Measurements from ENCODE around the gene FLAD1. TPM values are rescaled to one million over a fixed set of nuclear protein-coding genes. Genes with fewer than 3 reads are reported as not detected.

The FLAD1 gene
- total and polyA plus RNA-seq, 2 of the 4 experiments (the other 2 are of a cell fraction): 26.3 to 37.3 TPM

DNA sequence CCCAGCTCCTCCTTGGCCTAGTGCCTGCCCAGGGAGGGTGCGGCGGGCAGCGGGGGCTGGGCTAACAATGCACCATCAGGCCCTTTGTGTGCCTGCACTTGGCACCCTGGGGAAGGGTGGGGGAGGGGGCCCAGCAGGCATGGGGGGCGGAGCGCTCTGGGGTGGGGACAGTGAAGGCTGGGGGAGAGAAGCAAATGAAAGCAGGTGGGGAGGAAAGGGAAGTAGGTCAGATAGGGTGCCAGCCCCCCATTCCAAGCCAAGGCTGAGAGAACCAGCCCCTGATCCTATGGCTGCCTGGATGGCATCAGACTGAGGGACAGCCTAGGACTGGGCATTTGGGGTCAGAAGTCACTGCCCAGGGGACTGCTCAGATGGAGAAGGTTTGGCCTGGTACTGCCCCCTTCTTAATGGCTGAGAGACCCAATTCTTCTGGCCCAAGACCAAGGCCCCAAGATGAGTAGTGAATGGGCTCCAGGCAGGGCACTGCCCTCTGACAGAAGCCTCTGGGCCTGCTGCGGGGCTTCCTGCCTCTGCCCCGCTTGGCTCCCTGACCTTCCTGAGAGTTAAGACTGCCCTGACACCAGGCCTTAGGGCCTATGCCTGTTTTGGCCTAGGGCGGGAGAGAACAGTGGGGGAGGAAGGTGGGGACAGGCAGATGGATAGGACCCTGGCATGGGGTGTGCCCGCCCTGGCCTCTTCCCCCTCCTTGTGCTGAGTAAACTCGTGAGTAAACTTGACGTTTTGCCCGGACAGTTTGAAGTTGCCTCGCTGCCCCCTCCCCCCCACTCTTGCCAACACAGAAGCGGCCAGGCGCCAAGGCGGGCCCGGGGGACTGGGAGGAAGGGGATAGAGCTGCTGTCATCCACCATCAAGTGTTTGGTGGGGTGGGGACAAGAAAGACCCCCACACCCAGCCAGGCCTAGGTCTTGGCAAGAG lies 22.2 kb downstream of the FLAD1 start:
- Histone ChIP-seq H2BK5ac (ENCODE audit: low read depth, low read length, poor library complexity, severe bottlenecking) (peak overlapping the region; percentile 12), H4K5ac (ENCODE audit: low read depth, low read length) (no peak overlapping the region), H3K36me3 (ENCODE audit: control insufficient read depth, insufficient read depth, low read length) (peaks cover 2% of the 10 kb centered on the region), H3K23ac (ENCODE audit: low read depth, low read length) (no peak overlapping the region; the same call in 1 of the 2 replicates), H2BK20ac (ENCODE audit: low read depth, low read length) (no peak overlapping the region), H3K9me3 (ENCODE audit: control insufficient read depth, insufficient read depth, low read length) (no peaks in the 10 kb centered on the region), H3K18ac (ENCODE audit: low read depth, low read length) (no peak overlapping the region), H4K8ac (ENCODE audit: low read depth in 2 of 2, low read length in 2 of 2) (peak overlapping the region in 1 of 2 experiments; percentile 92; a peak in 1 of 4 replicates), H3K4me1 (ENCODE audit: control insufficient read depth, insufficient read depth, low read length) (peaks cover 13% of the 10 kb centered on the region), H3K56ac (ENCODE audit: extremely low read depth, insufficient read depth, low read length) (no peak overlapping the region), H2AFZ (replicated peaks; ENCODE audit: low read length, poor library complexity) (peak overlapping the region; percentile 7), H3K9me1 (ENCODE audit: insufficient read depth, low read length) (peaks cover 12% of the 10 kb centered on the region), H3K4me3 (ENCODE audit: insufficient read depth, low read depth, low read length) (no peak overlapping the region), H2BK120ac (ENCODE audit: low read depth, low read length) (no peak overlapping the region), H3K4me2 (ENCODE audit: low read depth, low read length) (no peak overlapping the region), H4K20me1 (ENCODE audit: insufficient read depth, low read length) (peaks cover 4% of the 10 kb centered on the region; the same call in 1 of the 2 replicates), H3K27ac (ENCODE audit: insufficient read depth, low read length) (no peak overlapping the region), H2AK5ac (ENCODE audit: low read depth, low read length) (peak overlapping the region; percentile 99), H4K91ac (ENCODE audit: insufficient read depth, low read depth, low read length) (peak overlapping the region; percentile 98; the same call in 1 of the 2 replicates), H3K14ac (replicated peaks; ENCODE audit: low read depth, low read length) (no peak overlapping the region), H3K79me1 (ENCODE audit: low read depth in 1 of 2, low read length in 2 of 2) (peaks cover 14 to 67% of the 10 kb centered on the region in 2 experiments), H2AK9ac (replicated peaks; ENCODE audit: low read depth, low read length, poor library complexity) (peak overlapping the region; percentile 99), H3K4ac (ENCODE audit: low read depth, low read length) (peak overlapping the region; percentile 99; the same call in 1 of the 2 replicates), H3K27me3 (ENCODE audit: control insufficient read depth, insufficient read depth, low read length) (no peaks in the 10 kb centered on the region), H3K9ac (ENCODE audit: low read depth, low read length) (no peak overlapping the region), H2BK15ac (ENCODE audit: low read depth, low read length) (no peak overlapping the region)
- in situ Hi-C loops (cut with MboI; ENCODE audit: low sequenced_read_pairs) (no loop called here), intact Hi-C loops (cut with micrococcal nuclease) (no loop called here), dilution Hi-C loops (cut with HindIII; ENCODE audit: low sequenced_read_pairs, unreplicated experiment) (no loop called here)
- POLR2A ChIA-PET (ENCODE audit: unreplicated experiment): no interaction called here
- 100% methylated on average over 1 of the region's 17 CpGs; no CpG with 5 or more reads in 1 of the 2 experiments for WGBS, 2 experiments (ENCODE audit: extremely low coverage in 2 of 2, insufficient read length in 1 of 2)
- CTCF ChIA-PET: no interaction called here
- no peak for ATAC-seq (ENCODE audit: low read depth)
- no TSS peak for BruUV-seq (replicated peaks)
- no peak for DNase-seq
- TF ChIP-seq FOS (IDR thresholded peaks at IDR 0.05; ENCODE audit: low read depth, low read length): no peak
- no peak for TF ChIP-seq ELK1 (IDR thresholded peaks at IDR 0.05; ENCODE audit: borderline replicate concordance, low read depth, low read length)
- no peak for TF ChIP-seq RAD21 (IDR thresholded peaks at IDR 0.05; ENCODE audit: low read length)
- TF ChIP-seq, protein P1, sequence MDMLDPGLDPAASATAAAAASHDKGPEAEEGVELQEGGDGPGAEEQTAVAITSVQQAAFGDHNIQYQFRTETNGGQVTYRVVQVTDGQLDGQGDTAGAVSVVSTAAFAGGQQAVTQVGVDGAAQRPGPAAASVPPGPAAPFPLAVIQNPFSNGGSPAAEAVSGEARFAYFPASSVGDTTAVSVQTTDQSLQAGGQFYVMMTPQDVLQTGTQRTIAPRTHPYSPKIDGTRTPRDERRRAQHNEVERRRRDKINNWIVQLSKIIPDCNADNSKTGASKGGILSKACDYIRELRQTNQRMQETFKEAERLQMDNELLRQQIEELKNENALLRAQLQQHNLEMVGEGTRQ (IDR thresholded peaks at IDR 0.05; ENCODE audit: low read depth, low read length): no peak
- no peak for TF ChIP-seq SMC3 (IDR thresholded peaks at IDR 0.05; ENCODE audit: low read depth, low read length)
- TF ChIP-seq, protein P2, sequence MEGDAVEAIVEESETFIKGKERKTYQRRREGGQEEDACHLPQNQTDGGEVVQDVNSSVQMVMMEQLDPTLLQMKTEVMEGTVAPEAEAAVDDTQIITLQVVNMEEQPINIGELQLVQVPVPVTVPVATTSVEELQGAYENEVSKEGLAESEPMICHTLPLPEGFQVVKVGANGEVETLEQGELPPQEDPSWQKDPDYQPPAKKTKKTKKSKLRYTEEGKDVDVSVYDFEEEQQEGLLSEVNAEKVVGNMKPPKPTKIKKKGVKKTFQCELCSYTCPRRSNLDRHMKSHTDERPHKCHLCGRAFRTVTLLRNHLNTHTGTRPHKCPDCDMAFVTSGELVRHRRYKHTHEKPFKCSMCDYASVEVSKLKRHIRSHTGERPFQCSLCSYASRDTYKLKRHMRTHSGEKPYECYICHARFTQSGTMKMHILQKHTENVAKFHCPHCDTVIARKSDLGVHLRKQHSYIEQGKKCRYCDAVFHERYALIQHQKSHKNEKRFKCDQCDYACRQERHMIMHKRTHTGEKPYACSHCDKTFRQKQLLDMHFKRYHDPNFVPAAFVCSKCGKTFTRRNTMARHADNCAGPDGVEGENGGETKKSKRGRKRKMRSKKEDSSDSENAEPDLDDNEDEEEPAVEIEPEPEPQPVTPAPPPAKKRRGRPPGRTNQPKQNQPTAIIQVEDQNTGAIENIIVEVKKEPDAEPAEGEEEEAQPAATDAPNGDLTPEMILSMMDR (conservative IDR thresholded peaks at IDR 0.05; ENCODE audit: low read depth, low read length): no peak
- no peak for TF ChIP-seq CHD1 (IDR thresholded peaks at IDR 0.05; ENCODE audit: low read depth, low read length)
- no peak for TF ChIP-seq BHLHE40 (IDR thresholded peaks at IDR 0.05; ENCODE audit: low read depth, low read length)
- no peak for TF ChIP-seq RCOR1 (IDR thresholded peaks at IDR 0.05; ENCODE audit: insufficient replicate concordance, low read length)
- TF ChIP-seq MAFK (IDR thresholded peaks at IDR 0.05; ENCODE audit: low read depth, low read length): no peak
- TF ChIP-seq RFX5 (IDR thresholded peaks at IDR 0.05; ENCODE audit: low read depth, low read length): no peak
- no peak for TF ChIP-seq MAZ (IDR thresholded peaks at IDR 0.05; ENCODE audit: borderline replicate concordance, low read depth, low read length)
- no peak for TF ChIP-seq POLR2A (IDR thresholded peaks at IDR 0.05; ENCODE audit: low read depth, low read length)
- TF ChIP-seq MXI1 (IDR thresholded peaks at IDR 0.05; ENCODE audit: borderline replicate concordance, low read depth, low read length): no peak
